GM19468 (cell line): ENCODE data around the gene ZNF618.

Experiments used
- ATAC-seq: cut with Tn5 transposase; IDR thresholded peaks from one replicate; pipeline ENCODE4 v1.9.1; 2021; ENCODE audit warnings: mild to moderate bottlenecking, moderate library complexity, moderate number of reproducible peaks; ENCODE audit not compliant: unreplicated experiment; ENCODE audit errors: extremely low read depth

Gene ZNF618

DNA sequence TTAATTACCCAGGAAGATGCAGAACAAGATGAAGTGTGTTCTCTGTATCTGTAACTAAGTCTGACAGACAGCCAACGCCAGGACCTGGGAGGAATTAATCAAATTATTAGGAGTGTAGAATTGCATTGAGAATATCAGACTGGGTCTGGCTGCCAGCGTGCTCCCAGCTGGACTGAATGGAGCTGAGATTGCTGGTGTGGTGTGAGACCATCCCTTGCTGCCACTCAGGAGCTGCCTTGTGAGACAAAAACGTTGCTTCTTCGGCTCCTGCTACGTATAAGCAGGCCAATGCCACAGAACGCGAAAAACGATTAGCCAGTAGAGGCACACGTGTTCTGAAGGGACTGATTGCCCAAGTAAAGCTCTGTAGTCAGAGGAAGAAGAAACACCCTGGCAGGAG is 135.2 kb downstream of the ZNF618 start:
- ATAC-seq: no peak

DNA sequence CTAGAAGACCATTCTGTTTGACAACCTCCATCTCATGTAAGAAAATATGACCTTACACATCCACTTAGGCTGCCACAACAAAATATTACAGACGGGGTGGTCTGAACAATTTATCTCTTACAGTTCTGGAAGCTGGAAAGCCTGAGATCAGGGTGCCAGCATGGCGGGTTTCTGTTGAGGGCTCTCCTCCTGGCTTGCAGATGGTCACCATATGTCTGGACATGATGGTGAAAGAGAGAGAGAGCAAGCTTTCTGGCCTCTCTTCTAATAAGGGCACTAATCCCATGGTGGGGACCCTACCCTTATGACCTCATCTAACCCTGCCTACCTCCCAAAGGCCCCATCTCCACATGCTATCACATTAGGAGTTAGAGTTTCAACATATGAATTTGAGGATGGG is 136.0 kb downstream of the ZNF618 start:
- no peak for ATAC-seq

DNA sequence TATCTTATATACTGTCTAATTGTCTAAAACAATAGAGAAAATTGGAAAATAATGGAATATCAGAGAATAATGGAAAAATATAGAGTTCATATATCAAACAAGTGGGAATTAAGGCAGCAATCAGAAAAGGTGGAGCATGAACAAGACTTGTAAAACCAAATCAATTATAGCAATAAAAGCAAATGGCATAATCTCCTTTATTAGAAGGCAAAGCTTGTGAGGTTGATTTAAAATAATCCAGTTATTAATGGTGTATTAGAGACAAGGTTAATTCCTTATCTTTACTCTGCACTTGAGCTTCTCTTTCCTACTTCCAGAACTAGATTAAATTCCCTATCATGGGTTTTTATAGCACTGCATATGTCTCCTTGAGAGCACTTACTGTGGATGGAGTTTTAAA is 137.9 kb downstream of the ZNF618 start:
- no peak for ATAC-seq

DNA sequence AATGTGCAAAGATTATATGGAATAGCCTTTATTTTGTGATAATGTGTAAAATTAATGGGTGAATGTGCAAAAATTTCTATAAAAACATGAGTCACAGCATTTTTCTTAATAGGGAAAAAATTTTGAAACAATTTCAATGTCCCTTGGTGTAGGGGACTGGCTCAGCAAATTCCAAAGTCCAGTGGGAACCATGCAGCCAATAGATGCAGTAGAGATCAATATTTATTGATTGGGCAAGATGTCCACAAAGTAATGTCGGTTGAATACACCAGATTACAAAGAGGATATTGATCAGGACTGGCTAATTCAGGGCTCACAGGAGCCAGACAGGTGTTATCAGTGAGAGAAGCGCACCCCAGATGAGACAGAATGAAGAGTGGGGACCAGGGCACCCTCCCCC is 139.5 kb downstream of the ZNF618 start:
- no peak for ATAC-seq

DNA sequence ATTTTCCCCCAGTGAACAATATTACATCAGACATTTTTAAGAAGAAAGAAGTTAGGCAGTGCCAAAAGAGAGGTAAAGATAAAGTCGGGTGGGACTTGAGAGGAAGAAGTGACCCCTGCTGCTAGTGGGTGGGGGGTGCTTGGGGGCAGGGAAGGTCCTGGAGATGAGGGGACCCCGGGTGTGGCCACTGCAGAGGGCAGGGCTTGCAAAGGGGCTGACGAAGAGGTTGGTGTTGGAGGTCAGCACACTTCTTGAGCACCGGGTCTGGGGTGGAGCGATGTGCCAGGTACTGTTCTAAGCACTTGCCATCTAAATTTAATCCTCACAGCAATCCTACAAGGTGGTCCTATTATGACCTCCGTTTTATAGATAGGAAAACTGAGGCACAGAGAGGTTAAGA is 140.0 kb downstream of the ZNF618 start:
- ATAC-seq: no peak

DNA sequence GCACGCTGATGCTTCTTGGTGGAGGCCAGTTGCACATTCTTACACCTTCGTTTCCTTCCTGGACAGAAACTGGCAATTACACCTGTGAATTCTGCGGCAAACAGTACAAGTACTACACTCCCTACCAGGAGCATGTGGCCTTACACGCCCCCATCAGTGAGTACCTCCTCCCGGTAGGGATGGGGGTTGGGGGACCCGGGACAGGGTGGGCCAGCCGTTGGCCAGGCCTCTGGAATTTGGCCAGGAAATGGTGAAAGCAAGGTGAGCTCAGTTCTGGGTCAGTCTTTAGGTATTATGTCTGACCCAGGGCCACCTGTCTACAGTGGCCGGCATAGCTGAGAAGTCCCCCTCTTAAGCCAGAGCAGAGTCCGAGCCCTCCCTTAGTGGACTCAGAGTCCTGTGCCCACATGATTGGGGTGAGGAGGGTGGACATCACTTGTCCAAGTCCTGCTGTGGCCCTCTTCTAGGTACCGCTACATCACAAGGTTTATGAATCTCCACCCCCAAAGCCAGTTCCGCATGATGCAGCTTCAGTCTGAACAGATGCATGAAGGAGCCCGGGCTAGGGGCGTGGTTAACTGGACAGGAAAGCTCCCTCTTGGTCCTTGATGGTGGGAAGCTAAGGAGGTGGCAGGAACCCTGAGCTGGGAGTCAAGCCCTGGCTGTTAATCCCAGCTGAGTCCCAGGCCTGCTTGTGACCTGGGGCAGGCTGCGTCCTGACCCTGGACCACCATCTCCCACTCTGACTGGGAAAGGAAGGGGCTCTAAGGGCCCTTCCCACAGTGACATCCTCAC is 140.7 kb downstream of the ZNF618 start:
- ATAC-seq: no peak

DNA sequence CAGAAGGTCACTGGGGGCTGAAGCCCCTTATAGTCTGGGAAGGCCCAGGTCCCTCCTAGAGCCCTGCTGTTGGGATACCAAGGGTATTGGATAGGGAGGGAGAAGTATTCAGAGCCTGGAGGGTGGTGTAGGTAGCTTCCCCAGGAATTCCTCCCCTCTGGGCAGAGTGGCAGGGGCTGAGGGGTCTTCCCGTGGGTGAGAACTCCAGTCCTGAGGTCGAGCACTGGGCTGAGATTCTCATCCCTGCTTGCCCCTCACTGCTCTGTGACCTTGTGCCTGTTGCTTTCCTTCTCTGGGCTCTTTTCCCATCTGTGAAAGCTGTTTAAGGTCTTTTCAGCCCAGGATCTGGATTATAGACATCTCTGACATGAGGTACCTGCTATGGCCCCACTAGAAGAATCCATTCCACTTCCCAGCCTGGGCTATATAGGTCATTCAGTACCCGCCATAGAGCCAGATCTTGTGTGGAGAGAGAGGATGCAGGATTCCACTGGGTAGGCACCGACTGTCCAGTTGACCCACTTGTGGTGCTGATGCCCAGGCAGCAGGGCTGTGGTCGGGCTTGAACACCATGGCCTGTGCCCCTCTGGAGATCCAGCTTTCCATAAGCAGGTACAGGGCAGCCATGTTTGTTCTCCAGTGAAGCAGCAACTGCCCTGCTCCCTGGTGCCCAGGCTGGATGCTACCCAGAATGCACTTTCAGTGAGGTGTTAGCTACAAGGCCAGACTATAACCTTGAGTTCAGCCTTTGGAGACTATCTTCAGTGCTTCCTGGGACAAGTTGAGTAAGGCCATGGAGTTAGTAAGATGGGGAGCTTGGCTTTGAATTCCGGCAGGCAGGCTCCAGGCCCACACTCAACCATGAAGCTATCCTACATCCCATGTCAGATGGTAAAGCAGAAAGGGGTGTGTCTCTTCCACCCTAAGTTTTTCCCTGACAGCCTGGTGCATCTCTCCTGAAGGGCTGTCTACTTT is 141.9 kb downstream of the ZNF618 start:
- no peak for ATAC-seq

DNA sequence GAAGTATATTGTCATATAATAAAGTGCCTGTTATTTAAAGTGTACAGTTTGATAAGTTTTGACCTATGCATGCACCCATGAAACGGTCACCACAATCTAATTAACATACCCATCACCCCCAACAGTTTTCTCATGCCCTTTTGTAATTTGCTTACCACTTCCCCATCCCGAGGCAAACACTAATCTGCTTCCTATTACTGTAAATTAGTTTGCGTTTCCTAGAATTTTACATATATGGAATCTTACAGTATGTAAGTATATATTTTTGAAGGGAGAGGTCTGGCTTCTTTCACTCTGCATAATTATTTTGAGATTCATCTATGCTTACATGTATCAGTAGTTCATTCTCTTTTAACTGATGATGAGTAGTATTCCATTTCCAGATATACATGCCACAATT is 145.5 kb downstream of the ZNF618 start:
- ATAC-seq: no peak

DNA sequence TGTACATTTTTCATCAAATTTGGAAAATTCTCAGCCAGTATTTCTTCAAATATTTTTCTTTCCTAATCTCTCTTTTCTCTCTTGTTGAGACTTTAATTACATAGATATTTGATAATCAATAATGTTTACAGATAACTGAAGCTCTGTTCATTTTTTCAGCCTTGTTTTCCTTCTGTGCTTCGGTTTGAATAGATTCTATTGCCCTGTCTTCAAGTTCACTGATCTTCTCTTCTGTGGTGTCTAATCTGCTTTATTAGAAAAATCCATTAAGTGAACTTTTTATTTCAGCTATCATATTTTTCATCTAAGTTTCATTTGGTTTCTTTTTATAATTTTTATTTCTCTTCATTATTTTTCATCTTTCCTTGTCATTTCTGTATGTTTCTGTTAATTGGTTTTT is 147.9 kb downstream of the ZNF618 start:
- ATAC-seq: no peak

DNA sequence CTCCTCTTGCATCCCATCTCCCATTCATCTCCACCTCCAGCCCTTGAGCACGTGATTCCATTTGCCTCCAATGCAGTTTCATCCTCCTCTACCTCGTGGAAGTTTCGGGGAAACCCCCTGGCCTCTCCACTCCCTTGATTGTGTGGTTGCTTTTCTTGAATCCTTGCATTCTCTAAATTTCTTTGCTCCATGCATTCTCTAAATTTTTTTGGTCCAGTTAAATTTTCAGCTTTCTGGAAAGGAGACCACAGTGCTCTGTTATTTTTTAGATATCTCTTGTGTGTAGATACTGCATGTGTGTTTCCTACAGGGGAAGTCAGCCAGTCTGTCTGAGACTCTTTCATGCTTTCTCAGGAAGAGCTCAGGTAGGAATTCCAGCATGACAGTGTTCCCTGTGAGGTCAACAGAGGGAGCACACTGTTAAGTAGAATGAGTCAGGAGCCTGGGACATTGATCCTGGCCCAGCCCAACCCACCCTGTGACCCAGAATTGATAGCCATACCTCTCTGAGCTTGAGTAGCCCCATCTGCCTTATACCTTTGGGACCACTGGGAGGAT is 149.2 kb downstream of the ZNF618 start:
- no peak for ATAC-seq

DNA sequence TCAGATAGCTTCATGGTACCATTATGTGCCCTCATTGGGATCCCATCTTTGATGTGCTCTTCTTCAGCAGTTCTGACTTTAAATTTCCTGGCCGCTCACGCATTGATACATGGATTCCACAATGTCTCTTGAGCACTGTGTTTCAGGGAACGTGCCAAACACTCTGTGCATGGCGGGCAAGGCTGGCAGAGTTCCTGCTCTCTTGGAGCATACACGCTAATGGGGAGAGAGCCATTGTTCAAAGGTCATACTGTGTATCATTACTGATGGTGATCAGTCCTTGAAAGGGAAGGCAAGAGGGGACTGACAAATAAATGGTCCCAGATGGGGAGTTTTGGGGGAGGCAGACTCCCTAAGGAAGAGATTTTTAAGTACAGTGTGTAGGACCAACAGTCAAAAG is 149.7 kb downstream of the ZNF618 start:
- ATAC-seq: no peak

DNA sequence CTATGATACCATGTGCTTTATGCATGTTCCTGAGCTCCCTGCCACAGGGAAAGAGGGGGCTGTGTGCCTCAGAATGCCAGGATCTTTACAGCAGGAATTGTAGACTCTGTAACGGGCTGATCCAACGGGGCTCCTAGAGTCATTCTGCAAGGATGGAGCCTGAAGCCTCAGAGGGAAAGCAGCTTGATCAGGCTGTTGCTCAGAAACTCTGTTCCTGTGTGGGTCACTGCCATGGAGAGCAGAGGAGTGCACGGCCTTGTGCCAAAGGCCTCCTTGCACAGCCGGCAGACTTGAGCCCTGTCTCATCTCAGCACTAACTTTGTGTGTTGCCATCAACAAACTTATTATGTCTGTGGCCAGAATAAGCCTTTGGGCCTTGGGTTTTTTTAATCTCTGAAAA is 150.2 kb downstream of the ZNF618 start:
- ATAC-seq: no peak

DNA sequence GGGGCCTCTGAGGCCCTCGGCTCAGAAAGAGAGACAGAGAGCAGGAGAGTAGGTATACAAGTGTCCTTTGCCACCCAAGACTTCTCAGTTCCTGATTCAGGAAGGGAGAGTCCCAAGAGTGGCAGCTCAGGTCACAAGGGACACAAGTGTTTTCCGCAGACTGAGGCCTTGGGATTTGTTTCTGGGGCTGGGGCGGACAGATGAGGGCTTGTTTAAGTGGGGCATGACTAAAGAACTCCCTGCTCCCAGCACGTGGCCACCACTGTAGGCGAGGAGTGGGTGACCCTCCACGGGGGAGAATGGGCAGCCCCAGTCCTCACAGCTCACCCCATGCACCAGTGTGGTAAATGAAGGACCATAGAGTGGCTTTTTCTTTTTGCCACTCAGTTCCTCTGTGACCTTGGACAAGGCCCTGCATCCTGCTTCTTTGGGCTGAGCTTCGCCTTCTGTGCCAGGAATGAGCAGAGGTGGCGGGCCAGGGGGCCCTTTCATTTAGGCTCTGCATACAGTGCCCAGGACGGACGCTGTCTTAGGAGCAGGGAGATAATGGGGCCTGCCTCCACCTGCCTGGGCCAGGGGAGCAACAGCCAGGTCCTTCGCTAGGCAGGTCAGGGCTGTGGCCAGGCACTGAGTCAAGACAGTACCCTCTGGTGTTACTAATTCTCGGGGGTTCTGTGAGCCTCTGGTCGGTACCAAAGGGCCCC is 151.2 kb downstream of the ZNF618 start:
- ATAC-seq: no peak

DNA sequence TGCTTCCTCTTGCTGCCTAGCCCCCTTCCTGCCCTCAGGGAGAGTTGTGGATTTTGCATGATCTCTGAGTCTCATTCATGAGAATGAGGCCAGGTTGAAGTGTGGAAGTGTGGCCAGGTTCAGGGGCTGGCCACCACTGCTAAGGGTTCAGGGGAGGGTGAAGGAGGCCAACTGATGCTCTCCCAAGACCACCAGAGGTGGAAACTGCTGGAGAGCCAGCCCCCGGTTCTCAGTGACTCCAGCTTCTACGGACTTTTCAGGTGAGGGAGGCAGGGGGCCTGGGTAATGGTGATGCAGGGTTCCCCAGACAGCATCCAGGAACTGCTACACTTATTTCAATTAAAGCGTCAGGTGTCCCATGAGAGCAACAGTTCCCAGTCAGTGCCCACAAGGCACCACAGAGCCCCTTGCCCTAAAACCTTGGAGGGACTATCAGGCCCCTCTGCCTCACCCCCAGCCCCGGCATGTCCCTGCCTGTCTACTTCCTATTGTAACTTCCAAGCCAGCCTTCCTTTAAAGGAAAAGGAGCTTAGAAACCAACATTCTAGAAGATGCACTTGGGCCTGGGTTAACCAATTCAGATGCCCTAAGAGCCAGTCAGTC is 151.9 kb downstream of the ZNF618 start:
- ATAC-seq: no peak

DNA sequence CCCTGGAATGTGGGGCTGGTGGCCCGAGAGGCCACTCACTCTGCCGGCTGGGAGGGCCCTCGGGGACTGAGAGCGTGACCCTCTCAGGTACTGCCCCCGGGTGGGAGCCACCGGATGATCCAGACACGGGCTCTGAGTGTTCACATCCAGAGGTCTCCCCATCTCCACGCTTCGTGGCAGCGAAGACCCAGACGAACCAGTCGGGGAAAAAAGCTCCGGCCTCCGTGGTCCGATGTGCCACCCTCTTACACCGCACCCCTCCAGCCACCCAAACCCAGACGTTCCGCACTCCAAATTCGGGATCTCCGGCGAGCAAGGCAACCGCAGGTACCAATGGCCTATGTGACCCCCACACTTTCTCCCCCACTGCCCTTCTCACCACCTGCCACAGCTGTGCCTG is 152.5 kb downstream of the ZNF618 start:
- ATAC-seq: no peak

DNA sequence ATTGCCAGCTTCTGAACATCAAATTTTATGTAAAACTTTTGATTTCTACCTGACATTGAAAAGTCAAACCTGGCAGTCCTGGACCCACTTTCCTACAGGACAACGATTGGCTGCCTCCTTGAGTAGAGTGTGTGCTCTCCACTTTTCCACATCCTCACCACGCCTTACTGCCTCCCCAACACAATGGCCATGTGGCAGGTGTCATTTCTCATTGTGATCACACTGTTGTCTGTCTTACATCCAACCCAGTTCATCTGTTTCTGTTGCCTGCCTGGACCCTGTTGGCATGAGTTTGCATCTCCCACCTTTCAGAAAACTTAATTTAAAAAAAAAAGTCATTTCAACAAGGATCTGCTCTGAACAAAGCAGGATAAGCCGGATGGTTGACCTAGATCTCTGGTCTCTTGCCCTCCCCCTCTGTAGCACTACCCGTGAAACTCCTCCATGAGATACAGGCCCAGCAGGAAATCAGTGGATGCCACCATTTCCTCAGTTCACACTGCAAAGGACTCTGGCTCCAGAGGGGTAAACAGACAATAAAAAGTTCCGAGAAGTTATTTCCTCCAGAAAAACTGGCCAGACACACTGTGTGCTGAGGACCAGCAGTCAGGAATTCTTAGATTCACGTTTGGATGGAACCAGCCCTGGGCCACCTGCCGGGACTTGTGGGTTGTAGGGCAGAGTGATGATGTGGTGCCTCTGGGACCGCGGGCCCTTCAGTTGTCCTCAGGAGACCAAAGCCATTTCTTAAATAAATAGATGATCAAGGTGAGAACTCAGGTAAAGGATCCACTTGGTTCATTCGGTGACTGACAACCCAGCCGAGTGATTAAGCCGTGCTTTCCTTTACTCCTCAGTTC is 153.4 kb downstream of the ZNF618 start:
- no peak for ATAC-seq

DNA sequence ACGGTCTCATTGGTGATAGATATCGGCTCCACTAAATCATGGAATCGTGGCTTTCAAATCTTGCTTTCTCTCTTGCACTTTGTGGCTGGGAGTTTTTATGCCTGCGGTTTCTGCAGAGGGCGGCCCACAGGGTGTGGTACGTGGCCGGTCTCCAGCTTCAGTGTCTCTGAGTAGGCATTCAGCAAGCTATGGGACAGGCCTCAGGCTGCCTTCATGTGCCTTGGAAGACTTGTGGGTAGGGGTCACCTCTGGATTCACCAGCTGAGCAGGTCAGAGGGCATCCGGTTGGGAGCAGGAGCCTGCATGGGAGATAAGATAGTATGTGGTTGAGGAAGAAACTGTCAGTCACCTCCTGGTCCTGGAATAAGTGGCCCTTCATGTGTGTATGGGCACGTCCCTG is 154.3 kb downstream of the ZNF618 start:
- no peak for ATAC-seq

DNA sequence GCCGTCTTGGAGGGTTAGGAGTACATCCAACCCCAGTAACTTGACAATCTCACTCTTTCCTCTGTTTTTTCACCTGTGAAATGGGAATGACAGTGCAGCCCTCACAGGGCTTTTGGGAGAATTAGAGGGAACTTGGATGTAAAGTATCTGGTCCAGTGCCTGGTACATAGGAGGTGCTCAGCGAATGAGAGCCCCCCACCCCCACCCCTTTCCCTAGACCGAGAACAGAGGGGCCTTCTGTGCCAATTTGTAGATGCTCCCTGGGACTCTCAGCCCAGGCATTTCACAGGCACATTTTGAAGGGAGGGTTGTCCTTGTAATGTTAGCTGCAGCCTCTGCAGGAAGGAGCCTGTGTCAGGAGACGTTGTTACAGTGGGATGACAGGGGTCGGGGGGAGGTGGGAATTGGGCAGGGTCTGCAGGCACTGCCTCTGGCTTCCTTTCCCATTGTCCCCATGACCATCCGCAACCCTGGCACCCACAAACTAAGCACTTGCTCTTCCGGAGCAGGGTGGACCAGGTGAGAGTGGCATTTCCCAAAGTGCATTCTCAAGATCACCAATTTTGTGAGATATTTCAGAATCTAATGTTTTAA is 155.0 kb downstream of the ZNF618 start:
- ATAC-seq: no peak
